Anterior cingulate cortex (tissue), 58 donors: ENCODE data around the gene PSMC2.

Experiments
- DNase-seq, 58 donors: peaks; one replicate each; lab custom pipeline; 2025; lab: John Stamatoyannopoulos, UW

Gene PSMC2

DNA sequence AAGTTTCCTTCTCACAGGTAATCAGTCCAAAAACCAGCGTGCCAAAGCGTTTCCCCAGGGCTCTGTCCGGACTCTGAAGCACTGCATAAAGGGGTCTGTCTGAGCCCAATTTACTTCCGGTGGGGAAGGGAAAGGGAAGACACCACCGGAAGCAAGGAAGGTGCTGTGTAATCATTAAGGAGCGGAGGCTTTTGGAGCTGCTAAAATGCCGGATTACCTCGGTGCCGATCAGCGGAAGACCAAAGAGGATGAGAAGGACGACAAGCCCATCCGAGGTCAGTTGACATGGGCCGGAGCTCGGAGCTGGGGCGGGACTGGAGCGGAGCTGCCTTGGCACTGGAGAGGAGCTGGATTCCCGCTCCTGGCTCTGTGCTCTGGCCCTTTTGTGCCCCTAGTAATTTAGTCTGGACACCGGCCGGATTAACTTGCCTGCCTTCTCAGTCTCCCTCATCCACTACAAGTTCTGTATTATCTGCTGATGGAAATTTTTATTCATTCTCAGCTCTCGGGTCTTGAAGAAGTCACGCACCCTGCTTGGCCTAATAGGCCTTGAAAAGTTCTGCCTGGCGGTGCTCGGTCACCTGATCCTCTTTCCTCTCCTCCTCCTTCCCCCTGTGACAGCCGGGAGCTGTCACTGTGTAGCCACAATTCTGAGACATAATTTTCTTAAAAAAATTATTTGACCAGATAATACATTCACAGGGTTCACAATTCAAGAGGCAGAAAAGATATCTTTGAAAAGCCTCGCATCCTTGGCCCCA lies at the start of gene PSMC2:
Gene PSMC2, plus strand, starts transcription at position 137 of the 761 bp plus-strand sequence. Its CDS starts 69 bp downstream, at position 206.
- DNase-seq = peak in 57 of 58 donors; percentile 36 to 90 (median 74)

DNA sequence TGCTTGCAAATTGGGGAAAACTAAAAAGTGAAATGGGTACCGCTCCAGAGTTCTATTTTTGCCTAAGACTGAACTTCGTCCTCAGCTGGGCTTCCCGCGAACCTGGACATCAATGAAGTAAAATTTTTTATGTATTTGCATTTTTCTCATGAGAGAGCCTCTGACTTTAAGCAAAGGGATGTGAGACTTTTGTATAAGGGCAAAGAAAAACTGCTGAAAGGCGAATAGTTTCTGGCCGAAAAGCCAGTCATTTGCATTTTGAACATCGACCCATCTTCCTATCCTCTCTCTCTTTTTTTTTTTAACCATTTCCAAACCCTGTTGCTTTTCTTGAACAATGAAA lies 49.6 kb upstream of the PSMC2 start:
- DNase-seq = no peak

DNA sequence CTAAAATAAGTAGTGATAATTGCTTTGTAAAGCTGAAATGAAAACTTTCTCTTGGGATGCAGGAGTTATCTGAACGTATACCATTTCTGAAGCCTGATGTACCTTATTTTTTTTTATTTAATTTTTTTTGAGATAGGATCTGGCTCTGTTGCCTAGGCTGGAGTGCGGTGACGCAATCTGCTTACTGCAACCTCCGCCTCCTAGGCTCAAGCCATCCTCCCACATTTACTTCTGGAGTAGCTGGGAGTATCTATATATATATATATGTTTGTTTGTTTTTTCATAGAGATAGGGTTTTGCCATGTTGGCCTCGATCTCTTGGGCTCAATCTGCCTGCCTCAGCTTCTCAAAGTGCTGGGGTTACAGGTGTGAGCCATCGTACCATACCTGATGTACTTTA lies 47.8 kb upstream of the PSMC2 start:
- no peak for DNase-seq

- no peak for DNase-seq
Measured at GRCh38 chr7:103301441-103301840, 46.0 kb upstream of the PSMC2 start.

GRCh38 chr7:103307503-103308231 lies 39.8 kb upstream of the PSMC2 start:
- DNase-seq = no peak

DNA sequence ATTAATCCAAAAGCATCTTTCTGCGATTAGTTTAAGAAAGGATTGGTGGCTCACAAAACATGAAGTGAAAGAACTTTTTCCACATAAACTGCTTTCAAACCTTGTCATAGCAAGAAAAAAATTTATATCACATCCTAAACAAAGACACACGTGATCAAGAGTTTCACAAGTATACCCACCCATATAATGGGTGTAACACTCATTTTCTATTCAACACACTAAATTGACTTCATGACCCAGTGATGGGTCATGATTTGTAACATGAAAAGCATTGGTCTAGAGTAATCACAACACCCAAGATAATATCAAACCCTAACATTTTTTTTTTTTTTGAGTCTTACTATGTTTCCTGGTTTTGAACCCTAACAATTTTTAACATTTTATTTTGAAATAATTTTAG lies 32.6 kb upstream of the PSMC2 start:
- no peak for DNase-seq

- no peak for DNase-seq
Measured at GRCh38 chr7:103316380-103316941, 31.0 kb upstream of the PSMC2 start.

DNA sequence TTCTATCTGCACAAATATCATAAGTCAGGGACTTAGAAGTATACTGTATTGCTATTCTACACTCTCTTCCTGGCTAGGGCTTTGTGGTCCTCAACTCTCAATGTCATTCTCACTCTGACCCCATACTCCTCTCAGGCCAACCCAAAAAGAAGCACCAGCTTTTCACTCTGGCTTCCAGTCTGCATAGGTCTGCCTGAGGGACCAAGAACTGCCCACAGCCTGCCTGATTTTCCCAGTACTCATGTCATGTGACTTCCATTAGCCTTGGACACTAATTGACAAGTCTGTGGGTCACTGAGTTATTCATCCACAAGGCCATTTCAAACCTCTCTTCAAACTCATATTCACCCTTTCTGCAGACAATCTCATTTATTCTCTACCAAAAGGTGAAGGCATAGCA lies 30.4 kb upstream of the PSMC2 start:
- DNase-seq = no peak

DNA sequence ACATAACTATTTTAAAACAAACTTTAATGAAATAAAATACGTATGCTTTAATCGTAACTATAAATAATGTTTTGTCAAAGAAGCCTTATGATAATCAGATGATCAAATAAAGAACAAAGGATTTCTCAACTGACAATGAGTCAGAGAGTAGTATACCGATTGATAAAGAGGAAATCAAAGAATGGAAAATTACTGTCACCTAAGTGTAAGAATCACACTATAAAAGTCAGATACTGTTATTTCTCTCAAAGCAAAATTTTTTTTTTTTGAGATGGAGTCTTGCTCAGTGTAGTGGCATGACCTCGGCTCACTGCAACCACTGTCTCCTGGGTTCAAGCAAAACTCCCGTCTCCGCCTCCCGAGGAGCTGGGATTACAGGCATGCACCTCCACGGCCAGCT lies 21.7 kb upstream of the PSMC2 start:
- DNase-seq = no peak

GRCh38 chr7:103336761-103337160 lies 10.7 kb upstream of the PSMC2 start:
- no peak for DNase-seq

GRCh38 chr7:103338864-103339263 lies 8.6 kb upstream of the PSMC2 start:
- no peak for DNase-seq

DNA sequence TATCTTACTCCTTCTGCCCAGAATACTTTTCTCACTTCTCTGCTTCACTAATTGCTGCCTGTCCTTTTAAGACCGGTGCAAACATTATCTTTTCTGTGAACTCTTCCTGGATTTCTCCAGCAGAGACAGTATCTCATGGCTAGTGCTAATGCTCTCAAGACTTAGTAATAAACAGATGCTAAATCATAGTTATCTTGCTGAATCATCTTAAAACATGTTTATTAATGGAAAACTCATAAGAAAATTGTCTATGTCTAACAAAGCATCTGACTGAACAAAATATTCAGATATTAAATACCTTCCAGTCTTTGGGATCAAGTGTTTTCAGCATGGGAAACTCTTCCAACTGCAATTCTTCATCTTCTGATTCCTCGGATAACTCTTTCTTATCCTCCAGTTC lies 6.0 kb upstream of the PSMC2 start:
- DNase-seq = no peak

DNA sequence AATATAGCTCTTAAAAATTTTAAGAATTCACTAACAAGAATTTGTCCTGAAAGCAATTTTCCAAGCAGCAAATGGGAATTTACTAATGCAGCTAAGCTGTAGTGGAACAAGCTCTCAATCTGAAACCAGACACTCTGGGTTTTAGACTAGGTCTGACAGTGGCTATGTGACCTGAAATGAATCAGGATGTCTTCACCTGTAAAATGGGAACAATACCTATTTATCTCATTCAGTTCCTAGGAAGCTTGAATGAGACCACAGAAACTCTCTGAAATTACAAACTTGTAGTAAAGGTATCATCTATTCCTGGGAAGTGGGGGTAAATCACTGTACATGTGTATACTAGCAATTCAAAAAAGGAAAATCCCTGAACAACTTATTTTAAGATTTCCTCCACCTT lies 4.1 kb upstream of the PSMC2 start:
- no peak for DNase-seq

DNA sequence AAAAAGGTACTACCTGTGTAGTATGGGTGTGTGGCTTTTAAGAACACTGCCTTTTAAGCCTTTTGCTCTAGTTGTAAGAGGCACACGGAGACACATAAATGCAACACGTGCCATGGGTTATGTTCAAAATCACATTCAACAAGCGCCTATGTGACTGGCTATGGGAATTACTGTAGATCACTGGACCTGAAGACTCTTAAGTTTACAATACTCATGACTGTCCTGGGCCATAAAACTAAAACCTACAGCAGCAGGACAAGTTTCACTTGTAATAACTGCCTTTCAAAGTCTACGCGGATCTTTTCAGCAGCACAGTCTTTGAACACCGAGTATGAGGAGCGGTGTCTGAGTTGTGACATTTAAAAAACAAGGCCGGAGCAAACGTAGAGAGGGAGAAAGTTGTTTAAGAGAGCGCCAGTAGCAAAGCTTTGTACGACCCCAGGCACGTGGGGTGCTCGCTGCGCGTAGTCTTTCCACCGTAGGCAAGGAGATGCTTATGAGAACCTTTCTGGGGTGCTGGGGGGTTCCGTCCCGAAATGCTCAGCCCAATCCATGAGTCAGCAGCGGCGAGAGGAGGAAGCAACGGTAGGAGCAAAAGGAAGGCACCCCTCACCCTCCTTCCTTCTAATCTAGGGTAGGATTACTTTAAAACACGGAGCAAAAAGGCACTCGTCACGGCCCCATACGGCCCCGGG lies 3.5 kb upstream of the PSMC2 start:
- DNase-seq = peak in 14 of 58 donors; percentile 7 to 47 (median 30)

GRCh38 chr7:103344453-103345149 lies 2.8 kb upstream of the PSMC2 start, which contains the start of gene DNAJC2:
DNAJC2 (minus strand) TSS chr7:103344767; CDS start chr7:103344622, 145 bp downstream.
- peak; percentile 16 to 91 (median 78) for DNase-seq

- no peak for DNase-seq
Measured at GRCh38 chr7:103346396-103346795, 1.0 kb upstream of the PSMC2 start.

DNA sequence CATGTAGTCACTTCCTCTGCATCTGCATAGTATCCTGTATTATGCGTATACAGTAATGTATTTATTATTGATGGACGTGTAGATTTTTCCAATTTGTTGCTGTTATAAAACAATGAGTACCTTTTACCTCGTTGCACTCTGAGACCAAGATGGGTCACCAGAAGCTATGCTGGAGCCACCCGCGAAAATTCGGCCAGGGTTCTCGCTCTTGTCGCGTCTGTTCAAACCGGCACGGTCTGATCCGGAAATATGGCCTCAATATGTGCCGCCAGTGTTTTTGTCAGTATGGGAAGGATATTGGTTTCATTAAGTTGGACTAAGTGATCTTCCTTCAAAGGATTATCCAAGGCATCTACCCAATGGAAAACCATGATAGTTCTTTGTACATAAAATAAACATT lies 1.0 kb downstream of the PSMC2 start:
- no peak for DNase-seq

DNA sequence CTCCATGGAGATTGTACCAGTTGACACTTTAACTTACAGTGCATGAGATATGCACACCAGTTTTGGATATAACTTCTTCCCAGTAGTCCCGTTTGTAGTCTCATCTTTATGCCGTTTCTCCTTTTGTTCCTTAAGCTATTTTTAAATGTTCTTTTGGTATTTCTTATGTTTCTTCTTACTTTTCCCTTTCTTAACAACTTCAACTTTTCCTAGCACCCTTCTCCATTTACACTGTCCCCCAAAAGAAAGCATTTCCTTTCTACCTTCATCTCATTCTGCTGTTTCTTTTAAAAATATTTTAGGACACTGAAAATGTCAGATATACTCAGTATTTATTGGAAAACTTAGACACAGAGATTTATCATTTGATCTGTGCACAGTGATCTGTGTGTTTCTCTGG lies 1.5 kb downstream of the PSMC2 start:
- no peak for DNase-seq

GRCh38 chr7:103349805-103350204 lies 2.4 kb downstream of the PSMC2 start:
- DNase-seq = no peak

DNA sequence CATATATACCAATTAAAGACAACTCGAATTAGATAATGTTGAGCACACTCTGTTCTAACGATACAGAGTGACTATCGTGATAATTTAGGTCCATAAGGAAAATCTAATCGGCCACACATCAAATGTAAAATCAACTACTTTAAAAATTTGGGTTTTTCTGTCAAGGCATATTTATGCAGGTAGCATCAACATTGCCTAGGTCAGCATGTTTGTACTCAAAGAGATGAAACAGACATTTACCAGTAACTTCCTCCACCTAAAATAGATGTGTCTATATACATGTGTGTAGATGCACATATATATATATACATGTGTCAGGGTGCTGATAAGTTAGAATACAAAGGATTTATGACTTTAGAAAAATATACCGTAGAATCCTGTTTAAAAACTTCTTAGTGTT lies 22.0 kb downstream of the PSMC2 start:
- no peak for DNase-seq
